GM12892 (cell line): Measurements from ENCODE around the gene USP17L30.

ENCODE experiments used
- DNase-seq: peaks from one replicate; pipeline ENCODE4 v3.0.0; 2011; ENCODE audit not compliant: insufficient read length
- FAIRE-seq: peaks from 2 replicates; lab custom pipeline; 2011; peaks lifted over from hg19 to GRCh38; lab: Jason Lieb, UNC
- POLR2A ChIP-seq: IDR thresholded peaks from 2 replicates; pipeline ENCODE4 v1.6.1; 2011; ENCODE audit warnings: low read depth, low read length, control low read depth
- POLR2AphosphoS5 ChIP-seq: IDR thresholded peaks from 2 replicates; pipeline ENCODE4 v1.6.1; 2011; ENCODE audit warnings: low read depth, low read length, control low read depth
- TAF1 ChIP-seq: IDR thresholded peaks from 2 replicates; pipeline ENCODE4 v1.6.1; 2011; ENCODE audit warnings: low read depth, mild to moderate bottlenecking, control low read depth, low read length, borderline replicate concordance

Gene USP17L30

GRCh38 chr4:9409793-9410192 is 46.9 kb downstream of the USP17L30 start:
- DNase-seq (no peak), FAIRE-seq (no peak)
- no peak for TF ChIP-seq POLR2AphosphoS5
- no peak for TF ChIP-seq TAF1
- no peak for TF ChIP-seq POLR2A
